Stomach (tissue), 4 donors: ENCODE measurements around the gene NDUFAB1.

Experiments used
- POLR2AphosphoS5 ChIP-seq, 3 donors: sonication (generic); formaldehyde crosslinking; IDR thresholded peaks; one replicate each; pipeline ENCODE4 v1.6.1; 2016; ENCODE audit warnings: antibody characterized with exemption in 3 of 3
- TF ChIP-seq, protein P1 (sequence below), 7 experiments: fragments of 450-650 bp in 4 of 7; fragments of 200-600 bp in 3 of 7; sonication (generic) in 3 of 7; IDR thresholded peaks; one replicate each; pipeline ENCODE4 v1.5.1; 2016 to 2019; ENCODE audit warnings: antibody characterized with exemption in 7 of 7, control low read depth in 2 of 7, mild to moderate bottlenecking in 1 of 7

DNA sequence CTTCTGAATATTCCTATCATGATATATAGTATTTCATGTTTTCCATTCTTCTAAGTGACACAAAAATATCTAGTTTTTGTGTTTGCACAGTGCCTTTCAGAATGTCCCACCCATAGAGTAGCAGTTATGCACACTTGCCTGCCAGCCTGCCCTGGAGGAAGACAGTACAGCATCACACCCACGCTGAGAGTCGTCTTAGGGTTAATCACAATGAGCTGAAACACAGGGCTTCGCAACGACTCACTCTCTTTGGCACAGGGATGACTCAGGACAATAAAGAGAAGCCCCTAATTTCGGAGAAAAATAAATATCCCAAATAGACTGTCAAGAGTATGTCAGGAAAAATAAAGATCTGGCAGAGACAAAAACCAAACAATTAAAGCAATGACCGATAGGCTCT is 11.6 kb upstream of the NDUFAB1 start:
- TF ChIP-seq, protein P1, sequence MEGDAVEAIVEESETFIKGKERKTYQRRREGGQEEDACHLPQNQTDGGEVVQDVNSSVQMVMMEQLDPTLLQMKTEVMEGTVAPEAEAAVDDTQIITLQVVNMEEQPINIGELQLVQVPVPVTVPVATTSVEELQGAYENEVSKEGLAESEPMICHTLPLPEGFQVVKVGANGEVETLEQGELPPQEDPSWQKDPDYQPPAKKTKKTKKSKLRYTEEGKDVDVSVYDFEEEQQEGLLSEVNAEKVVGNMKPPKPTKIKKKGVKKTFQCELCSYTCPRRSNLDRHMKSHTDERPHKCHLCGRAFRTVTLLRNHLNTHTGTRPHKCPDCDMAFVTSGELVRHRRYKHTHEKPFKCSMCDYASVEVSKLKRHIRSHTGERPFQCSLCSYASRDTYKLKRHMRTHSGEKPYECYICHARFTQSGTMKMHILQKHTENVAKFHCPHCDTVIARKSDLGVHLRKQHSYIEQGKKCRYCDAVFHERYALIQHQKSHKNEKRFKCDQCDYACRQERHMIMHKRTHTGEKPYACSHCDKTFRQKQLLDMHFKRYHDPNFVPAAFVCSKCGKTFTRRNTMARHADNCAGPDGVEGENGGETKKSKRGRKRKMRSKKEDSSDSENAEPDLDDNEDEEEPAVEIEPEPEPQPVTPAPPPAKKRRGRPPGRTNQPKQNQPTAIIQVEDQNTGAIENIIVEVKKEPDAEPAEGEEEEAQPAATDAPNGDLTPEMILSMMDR (IDR thresholded peaks at IDR 0.05): no peak
- no peak for TF ChIP-seq POLR2AphosphoS5 (IDR thresholded peaks at IDR 0.05)
